ENCODE data around the gene KCND3.

KCND3 gene

GRCh38 chr1:111924786-111925185 lies 64.7 kb downstream of the KCND3 start:
- TF ChIP-seq CTCF (IDR thresholded peaks at IDR 0.05; ENCODE audit: insufficient read depth, low read length, missing control alignments), result no peak
- no peak for DNase-seq (ENCODE audit: low read depth, low spot score)
- POLR2A ChIA-PET, result no interaction called here
- CTCF ChIA-PET, result no interaction called here
- H3K4me3 ChIP-seq (ENCODE audit: low read depth, low read length), result no peak overlapping the region

DNA sequence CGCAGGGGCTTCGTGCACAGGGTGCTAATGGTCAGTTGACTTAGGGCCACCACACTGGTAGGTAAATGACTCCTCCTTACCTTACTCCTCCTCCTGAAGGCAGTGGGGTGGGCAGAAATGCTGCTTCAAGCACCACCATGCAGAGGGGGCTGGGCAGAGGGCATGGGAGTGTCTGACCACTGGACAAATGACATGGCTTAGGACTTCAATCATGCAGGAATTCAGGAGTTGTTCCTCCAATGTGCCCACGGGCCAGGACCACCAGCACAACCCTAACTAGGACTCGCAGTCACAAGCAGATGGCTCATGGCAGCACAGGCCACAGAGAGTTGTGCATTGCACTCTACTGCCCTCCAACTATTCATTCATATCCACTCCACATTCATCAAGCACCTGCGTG lies 65.7 kb downstream of the KCND3 start:
- ChIA-PET POLR2A (no interaction called here), CTCF (no interaction called here)
- no peak for DNase-seq (ENCODE audit: low read depth, low spot score)
- no peak overlapping the region for H3K4me3 ChIP-seq (ENCODE audit: low read depth, low read length)
- TF ChIP-seq CTCF (IDR thresholded peaks at IDR 0.05; ENCODE audit: insufficient read depth, low read length, missing control alignments), result no peak

- POLR2A ChIA-PET, result no interaction called here
- H3K4me3 ChIP-seq (ENCODE audit: low read depth, low read length), result no peak overlapping the region
- CTCF ChIA-PET, result no interaction called here
- TF ChIP-seq CTCF (IDR thresholded peaks at IDR 0.05; ENCODE audit: insufficient read depth, low read length, missing control alignments), result no peak
- no peak for DNase-seq (ENCODE audit: low read depth, low spot score)
These were observed 67.5 kb downstream of the KCND3 start for GRCh38 chr1:111921948-111922347.

DNA sequence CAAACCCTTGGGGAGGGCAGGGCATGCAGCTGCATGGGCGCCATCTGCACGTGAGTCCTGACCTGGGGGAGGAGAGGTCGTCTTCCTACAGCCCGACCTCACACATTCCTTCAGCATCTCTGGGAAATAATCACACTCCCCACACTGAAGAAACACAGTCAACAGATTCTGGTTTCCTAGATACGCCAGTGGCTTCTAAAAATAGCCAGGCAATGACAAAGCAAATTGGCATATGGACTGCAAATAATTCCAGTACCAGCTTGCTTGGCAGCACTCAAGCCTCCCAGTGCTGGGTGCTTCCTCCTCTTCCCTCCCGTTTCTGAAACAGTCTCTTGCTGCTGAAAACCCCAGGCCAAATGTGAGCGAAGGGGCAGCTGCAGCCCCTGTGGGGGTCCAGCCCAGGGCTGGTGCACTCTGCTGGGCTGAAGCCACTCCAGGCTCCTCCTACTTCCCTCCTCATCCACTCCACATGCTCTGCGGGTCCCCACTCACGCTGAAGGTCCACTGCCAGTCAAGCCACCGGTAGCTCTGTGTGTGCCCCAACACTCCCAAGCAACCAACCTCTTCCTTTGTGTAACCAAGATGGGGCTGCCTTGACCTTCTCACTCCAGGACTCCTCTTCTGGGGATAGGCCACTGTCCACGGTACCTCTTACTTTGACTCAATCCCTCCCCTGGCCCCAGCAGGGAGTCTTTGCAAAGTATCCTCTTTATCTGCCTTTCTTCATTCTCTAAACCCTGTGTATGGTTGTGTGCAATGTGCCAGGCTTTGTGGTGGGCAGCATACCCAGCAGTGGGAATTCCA lies 69.0 kb downstream of the KCND3 start:
- ChIA-PET CTCF (no interaction called here), POLR2A (no interaction called here)
- no peak overlapping the region for H3K4me3 ChIP-seq (ENCODE audit: low read depth, low read length)
- peak; percentile 12 for DNase-seq (ENCODE audit: low read depth, low spot score)
- TF ChIP-seq CTCF (IDR thresholded peaks at IDR 0.05; ENCODE audit: insufficient read depth, low read length, missing control alignments), result no peak

DNA sequence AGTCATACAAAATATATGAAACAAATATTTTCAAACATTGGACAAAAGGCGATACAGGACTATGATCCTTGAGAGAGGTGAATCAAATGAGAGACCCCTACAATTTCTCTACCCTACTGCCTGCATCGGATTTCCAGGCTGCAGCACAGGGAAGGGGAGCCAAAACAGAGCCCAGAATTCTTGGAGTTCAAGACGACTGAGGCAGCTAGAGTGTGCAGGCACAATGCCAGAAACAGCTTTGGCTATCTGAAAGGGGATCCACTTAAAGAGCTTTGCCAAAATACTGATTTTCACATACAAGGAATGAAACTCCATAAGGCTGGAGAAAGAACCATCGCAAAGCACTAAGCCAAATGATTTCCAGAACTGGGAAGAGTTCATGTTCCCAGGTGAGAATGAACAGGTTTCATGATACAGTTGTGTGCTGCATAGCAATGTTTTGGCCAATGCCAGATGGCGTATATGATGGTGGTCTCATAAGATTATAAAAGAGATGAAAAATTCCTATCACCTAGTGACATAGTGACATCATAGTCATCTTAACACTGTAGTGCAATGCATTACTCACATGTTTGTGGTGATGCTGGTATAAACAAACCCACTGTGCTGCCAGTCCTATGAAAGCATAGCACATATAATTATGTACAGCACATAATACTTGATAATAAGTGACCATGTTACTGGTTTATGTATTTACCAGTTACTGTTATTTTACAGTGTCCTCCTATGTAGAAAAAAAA lies 77.5 kb downstream of the KCND3 start:
- no peak for TF ChIP-seq CTCF (IDR thresholded peaks at IDR 0.05; ENCODE audit: insufficient read depth, low read length, missing control alignments)
- no peak for DNase-seq (ENCODE audit: low read depth, low spot score)
- H3K4me3 ChIP-seq (ENCODE audit: low read depth, low read length), result no peak overlapping the region
- POLR2A ChIA-PET, result no interaction called here
- CTCF ChIA-PET, result no interaction called here

DNA sequence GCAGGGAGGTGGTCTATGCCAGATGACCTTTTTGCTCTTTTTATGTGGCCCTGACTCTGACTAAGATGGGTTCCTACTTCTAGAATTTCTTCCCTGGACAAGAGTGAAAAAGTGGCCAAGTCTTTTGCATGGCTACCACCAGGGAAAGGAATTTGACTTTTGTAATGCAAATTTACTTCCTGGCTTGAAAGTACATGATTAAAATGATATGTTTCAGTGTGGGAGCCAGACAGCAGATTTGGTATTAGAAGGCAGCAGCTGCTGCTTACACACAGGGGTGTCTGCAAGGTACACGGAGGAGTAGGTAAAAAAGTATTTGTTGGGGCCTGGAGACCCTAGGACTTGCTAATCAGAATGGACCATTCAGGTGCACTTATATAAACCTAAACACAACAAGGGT lies 78.4 kb downstream of the KCND3 start:
- TF ChIP-seq CTCF (IDR thresholded peaks at IDR 0.05; ENCODE audit: insufficient read depth, low read length, missing control alignments), result no peak
- ChIA-PET CTCF (no interaction called here), POLR2A (no interaction called here)
- no peak overlapping the region for H3K4me3 ChIP-seq (ENCODE audit: low read depth, low read length)
- no peak for DNase-seq (ENCODE audit: low read depth, low spot score)

Measured in AG04449 (cell line).